ENCODE data around the gene MMP17. TPM values are rescaled to one million over a fixed set of nuclear protein-coding genes. Genes with fewer than 3 reads are reported as not detected.
"Not testable (repeated sequence)": the region's sequence is repeated elsewhere in the genome, so short reads cannot be mapped to it uniquely, and the experiment has no call there.

MMP17 gene
- total RNA-seq, 4 donors from 2014 or later: 0.38 to 10.1 (median 4.1) TPM

DNA sequence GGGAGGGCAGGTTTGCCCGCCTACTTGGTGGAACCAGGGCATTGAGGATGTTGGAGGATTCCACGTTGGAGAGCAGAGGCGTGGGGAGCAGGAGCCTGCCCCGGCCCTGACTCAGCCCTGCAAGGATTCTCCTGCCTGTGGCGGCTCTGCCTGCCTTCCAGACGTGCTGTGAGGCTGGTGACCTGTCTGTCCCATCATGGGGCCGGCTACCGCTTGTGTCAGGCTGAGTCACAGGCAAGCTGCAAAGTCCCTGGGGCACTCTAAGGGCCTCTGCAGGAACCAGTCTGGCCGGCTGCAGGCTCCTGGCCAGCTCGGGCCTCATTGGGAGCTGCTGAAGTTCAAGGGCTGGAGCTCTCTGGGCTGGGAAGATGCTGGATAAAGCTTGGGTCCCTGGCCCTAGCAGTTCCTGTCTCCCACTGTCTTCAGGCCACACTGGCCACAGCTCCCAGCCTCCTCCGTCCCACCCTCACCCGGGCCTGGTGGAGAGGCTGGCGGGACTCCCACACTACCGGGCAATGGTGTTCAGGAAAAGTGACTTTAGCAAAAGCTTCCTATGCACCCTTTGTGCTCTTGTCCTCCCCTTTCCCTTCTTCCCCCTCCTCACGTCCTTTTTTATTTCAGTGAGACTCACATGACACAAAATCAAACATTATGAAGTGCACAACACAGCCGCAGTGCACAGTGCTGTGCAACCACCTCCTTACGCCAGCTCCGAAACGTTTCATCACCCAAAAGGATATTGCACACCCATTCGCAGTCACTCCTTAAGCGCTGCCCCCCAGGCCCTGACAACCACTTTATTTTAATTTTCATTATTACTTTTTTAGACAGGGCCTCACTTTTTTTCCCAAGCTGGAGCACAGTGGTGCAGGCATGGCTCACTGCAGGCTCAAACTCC, 44.2 kb downstream of the MMP17 start:
- no peak overlapping the region for H3K27ac ChIP-seq
- TF ChIP-seq POLR2A (IDR thresholded peaks at IDR 0.05): no peak
- DNase-seq: no peak
- WGBS, 2 donors: 72 to 73% methylated on average over 18 of the region's 21 CpGs
- no peaks in the 10 kb centered on the region for H3K27me3 ChIP-seq
- no peak overlapping the region for H3K4me3 ChIP-seq (replicated peaks in 1 of 3)
- no peaks in the 10 kb centered on the region for H3K9me3 ChIP-seq
- H3K4me1 ChIP-seq: no peaks in the 10 kb centered on the region
- intact Hi-C loops (cut with DNase I): no loop called here
- H3K36me3 ChIP-seq: no peaks in the 10 kb centered on the region

- Histone ChIP-seq H3K27ac (no peak overlapping the region), H3K4me3 (replicated peaks in 1 of 3) (no peak overlapping the region), H3K9me3 (no peaks in the 10 kb centered on the region), H3K27me3 (no peaks in the 10 kb centered on the region), H3K36me3 (no peaks in the 10 kb centered on the region), H3K4me1 (no peaks in the 10 kb centered on the region)
- no peak for TF ChIP-seq CTCF (IDR thresholded peaks at IDR 0.05)
- no peak for TF ChIP-seq POLR2A (IDR thresholded peaks at IDR 0.05)
- DNase-seq: no peak
- WGBS, 2 donors: 95 to 96% methylated on average over 21 of the region's 21 CpGs
- intact Hi-C loops (cut with DNase I): no loop called here
These were observed 45.1 kb downstream of the MMP17 start for GRCh38 chr12:131873293-131873692.

- intact Hi-C loops (cut with DNase I); DNase-seq: not testable (repeated sequence)
- WGBS, 2 donors: 77 to 85% methylated on average over 6 of the region's 6 CpGs
These were observed 46.8 kb downstream of the MMP17 start for GRCh38 chr12:131874972-131875371.

GRCh38 chr12:131877216-131877615, 49.0 kb downstream of the MMP17 start:
- H3K4me3 ChIP-seq (replicated peaks in 1 of 3); H3K27ac ChIP-seq; intact Hi-C loops (cut with DNase I); H3K27me3 ChIP-seq; DNase-seq; H3K36me3 ChIP-seq; H3K4me1 ChIP-seq; H3K9me3 ChIP-seq: not testable (repeated sequence)
- WGBS, 2 donors: 86 to 88% methylated on average over 10 of the region's 10 CpGs

More at GRCh38 chr12:131874972-131875371, 46.8 kb downstream of the MMP17 start:
- H3K4me1 ChIP-seq; H3K27me3 ChIP-seq; H3K36me3 ChIP-seq; H3K9me3 ChIP-seq; H3K4me3 ChIP-seq (replicated peaks in 1 of 3); H3K27ac ChIP-seq: not testable (repeated sequence)

DNA sequence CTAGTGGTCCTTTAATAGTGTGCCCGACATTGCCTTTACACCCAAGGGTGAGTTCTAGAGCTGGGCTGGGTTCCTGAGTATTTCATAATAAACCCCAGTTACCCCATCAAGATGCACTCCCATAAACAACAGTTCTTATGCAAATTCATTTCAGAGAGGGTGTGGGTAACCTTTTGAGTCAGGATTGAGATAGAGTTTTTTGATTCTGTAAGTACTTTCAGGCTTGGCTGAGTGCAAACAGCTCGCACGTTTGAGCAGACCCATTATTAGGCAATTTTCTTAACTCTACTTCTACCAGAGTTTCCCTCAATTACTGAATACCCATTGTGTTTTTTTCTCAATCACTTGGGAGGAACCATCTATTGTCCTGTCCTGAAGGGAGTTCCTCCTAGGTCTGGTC, 50.2 kb downstream of the MMP17 start:
- intact Hi-C loops (cut with DNase I); H3K27ac ChIP-seq; DNase-seq; H3K36me3 ChIP-seq; H3K4me3 ChIP-seq (replicated peaks in 1 of 3); H3K9me3 ChIP-seq; H3K27me3 ChIP-seq; H3K4me1 ChIP-seq: not testable (repeated sequence)
- 46 to 47% methylated on average over 3 of the region's 3 CpGs for WGBS, 2 donors

- Histone ChIP-seq H3K27me3 (no peaks in the 10 kb centered on the region), H3K4me1 (no peaks in the 10 kb centered on the region), H3K4me3 (replicated peaks in 1 of 3) (no peak overlapping the region), H3K9me3 (no peaks in the 10 kb centered on the region), H3K36me3 (no peaks in the 10 kb centered on the region), H3K27ac (no peak overlapping the region)
- intact Hi-C loops (cut with DNase I): no loop called here
- no peak for DNase-seq
- 78% methylated on average over 16 of the region's 16 CpGs for WGBS, 2 donors
- TF ChIP-seq POLR2A (IDR thresholded peaks at IDR 0.05): no peak
- no peak for TF ChIP-seq CTCF (IDR thresholded peaks at IDR 0.05)
These were observed 54.8 kb downstream of the MMP17 start for GRCh38 chr12:131882804-131883520.

- H3K36me3 ChIP-seq: no peaks in the 10 kb centered on the region
- H3K27ac ChIP-seq: no peak overlapping the region
- H3K4me1 ChIP-seq: no peaks in the 10 kb centered on the region
- no peak overlapping the region for H3K4me3 ChIP-seq (replicated peaks in 1 of 3)
- 88 to 89% methylated on average over 4 of the region's 4 CpGs for WGBS, 2 donors
- H3K27me3 ChIP-seq: no peaks in the 10 kb centered on the region
- no peaks in the 10 kb centered on the region for H3K9me3 ChIP-seq
- TF ChIP-seq POLR2A (IDR thresholded peaks at IDR 0.05): no peak
- no peak for DNase-seq
- intact Hi-C loops (cut with DNase I): no loop called here
These were observed 55.3 kb downstream of the MMP17 start for GRCh38 chr12:131883521-131883900.

- H3K36me3 ChIP-seq; intact Hi-C loops (cut with DNase I); H3K27ac ChIP-seq; H3K4me1 ChIP-seq; DNase-seq; H3K27me3 ChIP-seq; H3K9me3 ChIP-seq; H3K4me3 ChIP-seq (replicated peaks in 1 of 3): not testable (repeated sequence)
- WGBS, 2 donors: 90 to 93% methylated on average over 8 of the region's 8 CpGs
These were observed 56.9 kb downstream of the MMP17 start for GRCh38 chr12:131885076-131885475.

Measured in thyroid gland (tissue), 4 donors.